Measurements from ENCODE around the gene NAB2.
"Not testable (repeated sequence)": the region's sequence is repeated elsewhere in the genome, so short reads cannot be mapped to it uniquely, and the experiment has no call there.

Gene NAB2

DNA sequence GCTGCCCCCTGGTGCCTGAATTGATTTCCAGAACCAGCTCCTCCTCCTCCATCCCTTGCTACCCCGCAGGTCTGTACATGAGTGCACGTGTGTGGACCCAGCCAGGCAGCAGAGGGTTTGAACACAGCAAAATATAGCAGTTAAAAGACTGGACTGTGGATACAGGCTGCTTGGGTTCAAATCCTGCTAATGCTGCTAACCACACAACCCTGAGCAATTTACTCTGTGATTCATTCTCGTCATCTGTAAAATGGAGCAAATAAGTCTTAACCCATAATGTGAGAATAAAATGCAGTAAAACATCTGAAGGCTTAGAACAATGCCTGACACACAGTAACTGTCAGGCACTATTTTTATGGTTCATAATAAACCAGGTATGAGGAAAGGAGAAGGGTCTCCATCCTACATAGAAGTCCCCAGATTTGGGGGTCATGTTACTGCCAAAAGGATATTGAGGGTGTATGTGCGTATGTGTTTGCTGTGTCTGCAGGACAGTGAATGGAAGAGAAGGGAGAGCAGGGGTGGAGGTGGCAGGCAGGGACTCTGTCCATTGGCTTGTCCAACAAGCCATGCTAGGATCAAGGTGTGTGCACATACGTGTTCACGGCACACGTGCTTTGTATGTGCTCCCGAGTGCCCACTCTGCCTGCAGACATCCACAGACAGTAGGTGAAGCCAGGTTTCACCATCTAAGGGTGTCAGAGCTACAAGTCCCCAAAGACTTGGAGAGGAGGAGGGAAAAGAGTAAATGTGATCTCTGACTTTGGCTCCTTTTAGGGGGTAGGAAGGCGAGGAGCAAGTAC, 23.8 kb downstream of the NAB2 start:
- no peak for DNase-seq

DNA sequence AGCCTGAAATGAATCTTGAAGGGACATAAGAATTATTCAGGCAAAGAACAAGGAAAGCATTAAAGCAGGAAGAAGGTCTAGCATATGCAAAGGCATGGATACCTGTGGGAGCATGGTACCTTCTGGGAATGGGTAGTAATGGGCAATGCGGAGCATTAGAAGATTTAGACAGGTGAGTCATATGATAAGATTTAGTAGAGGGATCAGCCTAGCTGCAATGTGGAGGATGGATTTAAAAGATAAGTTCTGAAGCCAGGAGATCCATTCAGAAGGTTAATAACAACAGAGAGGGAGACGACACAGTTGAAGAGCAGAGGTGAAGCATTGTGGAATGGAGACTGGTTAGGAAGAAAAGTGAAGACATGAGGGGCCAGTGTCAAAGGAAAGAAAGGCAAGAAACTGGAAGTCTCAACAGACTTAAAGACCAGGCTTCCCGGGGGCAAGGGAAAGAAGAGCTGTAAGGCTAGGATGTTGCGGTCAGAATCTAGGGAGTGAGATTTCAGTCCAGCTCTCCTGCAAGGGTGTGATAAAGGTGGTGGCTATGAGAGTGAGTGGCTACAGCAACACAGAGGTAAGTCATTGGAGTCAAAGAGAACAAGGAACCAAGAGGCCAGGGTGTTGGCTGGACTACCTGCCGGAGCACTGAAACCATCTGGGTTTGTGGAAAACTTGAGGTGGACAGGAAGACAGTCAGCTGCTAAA, 27.8 kb downstream of the NAB2 start:
- no peak for DNase-seq

DNA sequence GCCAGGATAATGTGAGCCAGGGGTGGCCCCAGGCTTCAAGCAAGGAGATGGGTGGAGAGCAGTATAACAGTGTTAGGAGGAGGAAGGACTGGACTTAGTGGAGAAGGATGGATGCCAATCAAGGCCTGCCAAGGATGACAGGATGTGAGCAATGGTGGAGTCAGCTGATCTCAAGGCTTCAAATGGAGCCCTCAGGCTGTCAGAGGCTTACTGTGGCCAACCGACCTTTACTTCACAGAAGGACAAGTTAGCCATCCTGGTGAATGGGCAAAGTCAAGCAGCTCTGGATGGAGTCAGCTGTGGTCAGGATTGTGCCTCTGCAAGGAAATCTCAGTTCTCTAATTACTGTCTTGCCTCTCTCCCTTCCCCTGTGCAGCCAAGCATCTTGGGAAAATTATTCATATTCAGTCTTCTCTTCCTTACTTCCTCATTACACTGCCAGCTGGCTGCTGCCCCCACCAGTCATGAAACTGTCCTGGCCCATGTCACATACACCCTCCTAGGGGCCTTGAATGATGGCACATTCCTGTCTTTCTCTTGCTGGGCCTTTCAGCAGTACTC, 29.9 kb downstream of the NAB2 start:
- peak in 1 of 2 experiments; percentile 41 for DNase-seq

DNA sequence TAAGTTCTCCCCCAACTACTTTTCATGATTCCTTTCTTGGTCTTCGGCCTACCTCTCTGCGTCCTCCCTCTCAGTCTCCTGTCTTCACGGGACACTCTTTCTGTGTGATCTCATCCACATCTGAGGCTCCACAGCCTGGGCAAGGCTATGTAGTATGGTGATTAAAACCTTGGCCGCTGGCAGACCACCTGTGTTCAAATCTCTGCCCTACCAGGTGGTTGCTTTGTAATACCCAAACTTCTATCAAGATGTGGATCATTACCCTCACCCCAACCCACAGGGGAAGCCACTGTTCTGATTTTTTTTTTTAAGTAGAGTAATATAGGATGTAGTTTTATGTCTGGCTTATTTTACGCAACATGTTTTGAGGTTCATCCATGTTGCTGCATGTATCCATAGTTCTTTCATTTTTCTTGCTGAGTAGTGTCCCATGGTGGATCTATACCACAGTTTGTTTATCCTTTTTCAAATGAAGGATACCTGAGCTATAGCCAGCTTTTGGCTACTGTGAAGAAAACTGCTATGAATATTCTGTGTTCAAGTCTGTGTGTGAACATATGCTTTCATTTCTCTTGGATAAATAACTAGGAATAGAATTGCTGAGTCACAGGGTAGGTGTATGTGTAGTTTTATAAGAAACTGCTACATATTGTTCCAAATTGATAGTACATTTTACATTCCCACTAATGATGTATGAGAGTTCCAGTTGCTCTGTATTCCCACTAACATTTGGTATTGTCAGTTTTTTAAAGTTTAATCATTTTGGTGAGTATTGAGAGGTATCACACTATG, 30.6 kb downstream of the NAB2 start:
- no peak for DNase-seq

DNA sequence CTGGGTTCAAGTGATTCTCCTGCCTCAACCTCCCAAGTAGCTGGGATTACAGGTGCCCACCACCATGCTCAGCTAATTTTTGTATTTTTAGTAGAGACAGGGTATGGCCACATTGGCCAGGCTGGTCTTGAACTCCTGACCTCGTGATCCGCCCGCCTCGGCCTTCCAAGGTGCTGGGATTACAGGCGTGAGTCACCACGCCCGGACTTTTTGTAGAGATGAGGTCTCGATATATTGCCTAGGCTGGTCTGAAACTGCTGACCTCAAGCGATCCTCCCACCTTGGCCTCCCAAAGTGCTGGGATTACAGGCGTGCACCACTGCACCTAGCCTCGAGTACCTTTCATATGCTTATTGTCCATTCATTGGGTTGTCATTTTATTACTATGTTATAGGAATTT, 31.8 kb downstream of the NAB2 start:
- DNase-seq, result not testable (repeated sequence)

DNA sequence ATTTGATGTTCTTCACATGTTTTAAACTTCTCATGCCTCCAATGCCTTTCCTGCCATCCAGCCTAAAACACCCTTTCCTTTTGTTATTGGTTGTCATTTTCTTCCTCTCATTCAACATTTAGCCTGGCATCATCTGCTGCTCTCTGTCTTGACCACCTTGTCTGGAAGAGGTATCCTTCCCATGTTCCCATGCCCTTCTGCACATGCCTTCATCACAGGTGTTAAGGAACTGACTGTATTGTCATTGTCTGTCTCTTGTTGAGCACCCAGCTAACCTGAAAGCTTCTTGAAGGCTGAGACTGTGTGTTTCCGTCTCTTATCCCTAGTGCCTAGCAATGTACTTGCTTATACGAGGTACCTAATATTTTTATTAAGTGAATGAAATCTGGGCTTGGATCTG, 34.9 kb downstream of the NAB2 start:
- DNase-seq, result no peak

DNA sequence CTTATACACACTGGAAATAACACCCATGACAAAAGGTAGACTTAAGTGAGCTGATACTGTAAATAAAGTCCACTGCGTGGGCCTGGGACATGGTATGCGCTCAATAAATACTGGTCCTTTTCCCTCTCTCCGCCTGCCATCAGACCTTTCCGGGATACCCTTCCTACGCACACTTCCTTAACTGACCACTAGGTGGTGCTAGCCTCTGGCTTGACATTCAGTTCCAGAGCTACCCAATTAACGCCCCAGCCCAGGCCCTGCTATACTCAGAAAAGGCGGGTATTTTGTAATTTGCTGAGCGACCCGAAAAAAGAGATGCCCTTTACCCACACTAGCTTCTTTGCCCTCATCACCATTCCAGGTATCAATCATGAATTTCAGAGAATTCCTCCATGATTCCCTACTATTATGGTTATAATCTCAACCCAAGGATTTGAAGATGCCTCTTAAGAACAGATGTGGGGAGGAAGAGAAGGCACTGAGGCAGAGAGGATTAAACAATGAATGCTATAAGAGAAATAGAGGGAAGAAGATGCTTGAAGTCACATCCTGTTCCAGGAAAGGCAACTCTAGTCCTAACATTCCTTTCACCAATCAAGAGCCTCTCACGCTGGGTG, 35.5 kb downstream of the NAB2 start:
- DNase-seq, result peak; percentile 76 to 78

DNA sequence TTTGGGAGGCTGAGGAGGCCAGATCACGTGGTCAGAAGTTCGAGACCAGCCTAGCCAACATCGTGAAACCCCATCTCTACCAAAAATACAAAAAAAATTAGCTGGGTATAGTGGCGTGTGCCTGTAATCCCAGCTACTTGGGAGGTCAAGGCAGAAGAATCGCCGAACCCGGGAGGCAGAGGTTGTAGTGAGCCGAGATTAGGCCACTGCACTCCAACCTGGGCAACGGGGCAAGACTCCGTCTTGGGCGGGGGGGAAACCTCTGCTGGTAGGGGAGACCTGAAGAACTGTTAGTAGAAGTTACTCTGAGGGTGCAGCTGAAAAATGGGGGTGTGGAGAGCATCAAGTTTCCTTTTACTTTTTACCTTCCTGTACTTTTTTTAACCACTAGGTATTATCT, 37.1 kb downstream of the NAB2 start:
- no peak for DNase-seq

DNA sequence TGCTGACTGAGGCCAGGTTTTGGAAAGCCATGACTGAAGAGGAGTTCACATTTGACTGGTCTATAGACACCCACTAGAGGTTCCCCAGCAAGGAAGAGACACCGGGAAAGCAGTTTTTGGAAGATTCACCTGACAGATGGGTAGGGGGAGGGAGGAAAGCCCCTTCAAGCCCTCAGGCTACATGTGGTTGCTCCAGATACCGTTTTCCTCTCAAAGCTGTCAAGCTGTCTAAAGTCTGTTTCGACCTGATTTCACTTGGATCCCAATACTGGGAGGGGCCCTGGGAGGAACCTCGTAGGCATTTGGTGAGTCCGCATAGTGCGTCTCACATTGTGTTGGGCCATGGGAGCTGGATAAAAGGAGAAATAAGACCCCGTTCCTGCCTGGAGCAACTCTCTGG, 37.6 kb downstream of the NAB2 start:
- no peak for DNase-seq

DNA sequence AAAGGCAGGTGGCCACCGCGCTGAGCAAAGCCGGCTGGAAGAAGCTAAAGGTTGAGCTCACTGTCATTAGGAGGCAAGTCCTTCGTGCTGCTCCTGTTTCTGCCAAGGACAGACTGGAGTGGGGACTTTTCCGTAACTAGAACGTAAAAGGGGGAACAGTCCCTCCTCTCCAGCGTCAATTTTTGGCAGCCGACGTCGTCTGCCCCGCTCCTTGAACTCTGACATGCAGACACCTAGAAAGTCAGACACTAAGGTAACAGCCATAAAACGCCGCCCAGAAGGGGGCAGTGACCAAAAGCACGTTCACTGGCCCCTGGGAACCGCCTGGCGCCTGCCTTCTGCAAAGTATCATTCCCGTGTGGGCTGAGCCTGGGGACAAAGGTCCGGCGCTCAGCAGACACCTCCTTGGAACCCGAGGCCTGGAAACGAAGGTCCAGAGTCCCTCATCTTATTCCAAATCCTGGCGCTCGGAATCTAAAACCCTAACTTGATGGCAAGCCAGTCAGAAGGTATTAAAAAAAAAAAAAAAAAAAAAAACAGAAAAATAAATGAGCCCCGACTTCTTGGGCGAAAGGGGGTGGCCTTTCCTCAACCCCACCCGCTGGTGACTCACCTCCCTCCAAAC, 38.3 kb downstream of the NAB2 start:
- peak in 1 of 2 experiments; percentile 20 for DNase-seq

DNA sequence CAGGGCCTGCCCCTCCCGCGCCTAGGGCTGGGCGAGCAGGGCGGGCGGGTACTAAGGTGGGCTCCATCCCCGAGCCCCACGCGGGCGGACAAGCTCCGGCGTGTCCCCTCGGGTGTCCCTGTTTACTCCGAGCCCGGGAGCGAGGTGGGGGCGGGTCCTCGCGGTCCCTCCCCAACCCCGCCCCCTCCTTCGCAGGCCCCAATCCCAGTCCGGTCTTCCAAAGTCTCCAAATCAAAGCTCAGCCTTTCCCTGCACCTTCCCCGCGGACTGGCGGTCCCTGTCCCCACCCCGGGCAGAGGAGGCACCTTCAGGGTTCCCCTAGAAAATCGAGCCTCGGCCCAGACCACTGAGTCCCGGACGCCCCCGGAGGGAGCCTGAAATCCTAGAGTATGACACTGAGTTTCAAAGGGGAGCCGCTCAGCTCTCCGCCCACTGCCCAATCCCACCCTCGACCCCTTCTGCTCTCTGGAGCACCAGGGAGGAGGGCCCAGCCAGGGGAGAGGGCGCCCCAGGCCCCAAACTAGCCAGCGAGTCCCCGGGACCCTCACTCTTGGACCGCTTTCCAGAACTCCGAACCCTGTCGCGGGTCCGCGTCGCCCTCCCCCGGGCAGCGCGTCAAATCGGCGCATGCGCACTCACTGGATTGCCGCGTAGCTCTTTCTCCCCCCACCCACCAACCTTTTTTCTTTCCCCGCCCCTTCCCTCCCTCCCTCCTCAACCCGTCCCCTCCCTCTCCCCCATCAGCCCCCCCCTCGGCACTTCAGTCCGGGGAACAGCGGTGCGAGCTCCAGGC, 39.0 kb downstream of the NAB2 start, which contains the start of gene LRP1:
Gene LRP1 (plus strand): TSS at position 758 of the 793 bp plus-strand sequence. CDS start 482 bp downstream, outside the sequence.
- DNase-seq, result no peak

DNA sequence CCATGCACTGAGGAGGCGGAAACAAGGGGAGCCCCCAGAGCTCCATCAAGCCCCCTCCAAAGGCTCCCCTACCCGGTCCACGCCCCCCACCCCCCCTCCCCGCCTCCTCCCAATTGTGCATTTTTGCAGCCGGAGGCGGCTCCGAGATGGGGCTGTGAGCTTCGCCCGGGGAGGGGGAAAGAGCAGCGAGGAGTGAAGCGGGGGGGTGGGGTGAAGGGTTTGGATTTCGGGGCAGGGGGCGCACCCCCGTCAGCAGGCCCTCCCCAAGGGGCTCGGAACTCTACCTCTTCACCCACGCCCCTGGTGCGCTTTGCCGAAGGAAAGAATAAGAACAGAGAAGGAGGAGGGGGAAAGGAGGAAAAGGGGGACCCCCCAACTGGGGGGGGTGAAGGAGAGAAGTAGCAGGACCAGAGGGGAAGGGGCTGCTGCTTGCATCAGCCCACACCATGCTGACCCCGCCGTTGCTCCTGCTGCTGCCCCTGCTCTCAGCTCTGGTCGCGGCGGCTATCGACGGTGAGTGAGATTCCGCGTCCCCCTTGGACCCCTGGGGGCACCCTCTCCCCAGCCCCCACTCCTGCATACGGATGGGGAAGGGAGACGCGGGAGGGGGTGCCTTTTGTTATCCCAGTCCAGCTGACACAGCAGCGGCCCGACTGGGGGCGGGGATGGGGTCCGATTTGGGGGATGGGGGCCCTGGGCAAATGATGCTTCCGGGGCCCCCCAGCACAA, 39.8 kb downstream of the NAB2 start:
- DNase-seq, result no peak

DNA sequence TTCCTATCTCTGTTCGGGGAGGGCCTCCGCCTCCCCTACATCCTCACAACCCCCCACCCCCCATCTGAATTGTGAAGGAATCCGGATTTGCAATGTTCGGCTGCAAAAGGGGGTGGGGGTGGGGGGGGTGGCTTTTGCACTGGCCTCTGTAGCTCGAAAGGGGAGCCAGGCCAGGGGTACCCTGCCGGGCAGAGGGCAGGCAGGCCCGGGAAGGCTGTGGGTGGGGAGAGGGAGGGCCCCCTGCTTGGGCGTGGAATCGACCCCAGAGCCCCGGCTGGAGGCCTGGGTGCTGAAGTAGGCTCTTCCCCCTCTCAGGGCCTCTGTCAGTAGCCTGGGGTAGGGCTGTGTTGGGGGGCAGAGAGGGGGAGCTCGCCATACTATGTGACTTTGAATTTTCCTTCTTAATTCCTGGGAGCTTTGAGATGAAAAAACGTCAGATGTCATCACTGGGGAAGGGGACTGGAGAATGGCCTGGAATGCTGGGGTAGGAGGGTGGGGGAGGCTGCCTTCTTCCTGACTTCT, 40.5 kb downstream of the NAB2 start:
- no peak for DNase-seq

DNA sequence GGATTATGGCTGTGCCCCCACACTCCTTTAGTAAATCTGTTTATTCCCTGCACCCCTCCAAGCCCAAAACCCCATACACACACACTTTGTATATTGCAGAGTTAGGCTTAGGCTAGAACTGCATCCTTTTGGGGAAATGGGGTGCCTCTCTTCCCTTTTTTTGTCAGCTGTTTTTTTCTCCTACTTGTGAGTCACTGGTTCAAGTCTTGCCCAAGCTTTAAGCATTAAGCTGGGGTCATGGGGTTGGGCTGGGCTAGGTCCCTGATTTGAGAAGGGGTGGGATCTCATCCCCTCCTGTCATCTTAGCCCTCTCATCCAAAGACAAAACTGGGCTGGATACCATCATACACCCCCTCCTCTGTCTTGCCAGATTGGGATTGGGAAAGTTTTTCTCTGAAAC, 41.0 kb downstream of the NAB2 start:
- DNase-seq, result peak; percentile 35 to 44

DNA sequence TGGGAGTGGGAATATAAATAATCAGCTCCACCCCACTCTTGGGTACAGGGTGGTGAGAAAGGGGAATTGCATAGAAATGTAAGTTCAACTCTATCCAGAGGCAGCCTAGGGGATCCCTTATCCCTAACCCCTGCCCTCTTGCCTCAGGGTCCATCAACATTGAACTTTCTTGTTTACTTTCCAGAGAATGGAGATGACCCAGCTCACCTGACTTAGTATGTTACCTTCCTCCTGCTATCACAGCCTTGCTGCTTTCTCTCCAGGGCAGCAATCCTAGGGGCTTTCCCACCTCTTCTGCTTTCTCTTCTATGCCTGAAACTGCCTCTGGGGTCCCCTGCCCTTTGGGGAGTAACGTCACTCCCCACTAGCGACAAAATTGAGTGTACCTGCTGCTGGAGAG, 42.0 kb downstream of the NAB2 start:
- no peak for DNase-seq

DNA sequence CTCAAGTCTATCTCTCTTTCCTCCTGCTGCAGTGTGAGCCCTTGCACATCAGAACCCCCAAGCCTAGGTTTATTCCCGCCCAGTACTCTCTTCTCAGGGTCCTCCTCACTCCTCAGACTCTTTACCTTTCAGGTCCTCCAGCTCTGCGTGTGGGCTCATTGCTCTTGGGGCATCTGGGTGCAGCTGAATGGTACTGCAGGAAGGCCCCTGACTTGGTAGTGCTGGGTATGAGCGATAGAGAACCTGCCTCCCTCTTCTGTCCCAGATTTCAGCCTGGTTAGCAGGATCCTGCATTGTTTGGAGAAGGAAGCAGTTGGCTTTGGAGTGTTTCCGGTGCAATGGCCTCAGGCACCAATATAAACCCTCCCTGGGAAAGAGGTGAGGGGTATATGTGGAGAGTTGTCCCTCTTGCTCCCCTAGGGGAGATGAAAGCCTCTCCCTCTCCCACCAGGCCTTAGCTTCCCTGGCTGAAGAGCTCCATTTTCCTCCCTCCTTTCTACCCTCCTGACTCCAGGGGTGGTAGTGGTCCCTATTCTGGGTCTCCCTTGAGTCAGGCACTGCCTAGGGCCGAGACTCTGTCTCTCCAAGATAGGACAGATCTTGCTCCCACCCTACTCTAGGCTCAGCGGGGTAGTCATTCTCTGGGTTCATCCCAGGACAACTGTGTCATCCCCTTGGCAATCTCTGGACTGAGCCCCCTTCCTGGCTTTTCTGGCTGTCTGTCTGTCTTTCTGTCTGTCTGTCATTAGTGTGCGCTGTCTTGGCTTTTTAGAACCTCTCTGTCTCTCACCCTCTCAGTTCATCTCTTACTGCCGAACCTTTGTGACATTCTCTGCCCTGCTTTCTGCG, 43.2 kb downstream of the NAB2 start:
- no peak for DNase-seq

DNA sequence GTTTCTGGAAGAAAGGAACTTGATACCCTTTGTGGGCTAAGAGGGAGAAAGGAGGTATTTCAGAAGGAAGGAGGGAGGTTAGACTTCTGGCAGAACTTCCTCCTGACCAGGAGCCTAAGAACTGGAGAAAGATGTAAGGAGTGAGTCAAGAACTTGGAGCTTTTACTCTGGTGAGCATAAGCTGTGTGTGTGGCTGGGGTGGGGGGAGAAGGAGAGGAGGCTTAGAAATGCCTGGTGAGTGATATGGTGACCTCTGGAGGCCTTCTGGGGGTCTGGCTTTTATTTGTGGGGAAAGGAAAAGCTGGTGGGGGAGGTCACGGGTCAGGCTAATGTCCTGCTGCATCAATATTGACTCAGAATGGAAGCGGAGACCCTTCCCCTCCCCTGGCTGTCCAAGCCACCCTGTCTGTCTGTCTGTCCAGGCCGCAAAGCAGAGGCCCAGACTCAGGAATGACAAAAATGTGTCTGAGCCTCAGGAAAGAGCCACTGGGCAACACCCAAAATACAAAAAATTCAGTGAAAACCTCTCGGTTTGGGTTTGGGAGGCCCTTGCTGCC, 44.2 kb downstream of the NAB2 start:
- DNase-seq, result no peak

DNA sequence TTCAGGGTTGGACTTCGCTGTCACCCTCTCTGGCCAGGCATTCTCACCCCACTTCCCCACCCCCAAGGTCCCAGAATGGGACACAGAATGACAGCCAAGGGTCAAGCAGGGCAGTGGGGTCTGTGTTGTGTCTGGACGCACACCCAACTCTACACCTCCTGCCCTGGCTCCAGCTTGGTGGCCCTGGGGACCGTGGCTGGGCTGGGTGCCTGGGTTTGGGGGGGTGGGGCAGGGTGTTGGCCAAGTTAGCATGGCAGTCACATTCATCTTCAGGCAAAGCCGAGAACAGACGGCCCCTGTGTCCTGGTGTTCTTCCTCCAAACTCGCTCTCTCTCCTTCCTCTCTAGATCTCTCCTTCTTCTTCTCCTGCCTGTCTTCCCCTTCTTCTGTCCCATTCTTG, 45.0 kb downstream of the NAB2 start:
- DNase-seq, result no peak

DNA sequence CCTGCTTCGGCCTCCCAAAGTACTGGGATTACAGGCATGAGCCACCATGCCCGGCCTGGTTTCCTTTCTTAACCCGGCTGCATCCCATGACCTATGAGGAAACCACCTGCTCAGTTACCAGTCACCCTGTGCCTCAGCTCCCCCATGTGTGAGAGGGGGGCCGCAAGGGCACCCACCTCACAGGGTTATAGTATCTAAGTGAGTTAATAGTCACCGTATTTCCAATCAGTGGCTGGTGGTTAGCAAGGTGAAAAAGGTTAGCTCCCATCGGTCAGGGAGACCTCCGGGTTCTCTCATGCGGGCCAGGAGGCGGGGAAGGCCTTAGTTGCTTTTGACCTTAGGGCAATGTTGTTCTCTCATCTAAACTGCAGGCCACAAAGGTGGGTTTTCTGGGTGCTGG, 46.0 kb downstream of the NAB2 start:
- DNase-seq, result no peak

Data from AML-193 (cell line).